ENCODE data around the gene CYTH3.
A peak's percentile ranks its signal among the peaks of the same experiment; 100 is the strongest.
"Not testable (repeated sequence)": the region's sequence is repeated elsewhere in the genome, so short reads cannot be mapped to it uniquely, and the experiment has no call there.

CYTH3 gene

GRCh38 chr7:6286486-6286885, 14.1 kb upstream of the CYTH3 start:
- H3K27me3 Mint-ChIP-seq (ENCODE audit: low read depth), result peaks cover 8% of the 10 kb centered on the region
- no peak overlapping the region for H3K27ac Mint-ChIP-seq
- H3K4me3 Mint-ChIP-seq, result no peak overlapping the region
- no peaks in the 10 kb centered on the region for H3K4me1 Mint-ChIP-seq
- no peak for TF ChIP-seq CTCF (IDR thresholded peaks at IDR 0.05; ENCODE audit: unreplicated experiment in 3 of 3)
- no peaks in the 10 kb centered on the region for H3K9me3 Mint-ChIP-seq
- H3K36me3 Mint-ChIP-seq (ENCODE audit: low read depth), result no peaks in the 10 kb centered on the region

- H3K9me3 Mint-ChIP-seq, result no peaks in the 10 kb centered on the region
- no peak overlapping the region for H3K27ac Mint-ChIP-seq
- H3K4me3 Mint-ChIP-seq, result no peak overlapping the region
- TF ChIP-seq CTCF (IDR thresholded peaks at IDR 0.05; ENCODE audit: unreplicated experiment in 3 of 3), result no peak
- H3K4me1 Mint-ChIP-seq, result no peaks in the 10 kb centered on the region
- no peaks in the 10 kb centered on the region for H3K36me3 Mint-ChIP-seq (ENCODE audit: low read depth)
- peaks cover 4% of the 10 kb centered on the region for H3K27me3 Mint-ChIP-seq (ENCODE audit: low read depth)
Measured at GRCh38 chr7:6284461-6285360, 12.3 kb upstream of the CYTH3 start.

GRCh38 chr7:6284055-6284400, 11.6 kb upstream of the CYTH3 start:
- H3K4me1 Mint-ChIP-seq, result no peaks in the 10 kb centered on the region
- peaks cover 4% of the 10 kb centered on the region for H3K27me3 Mint-ChIP-seq (ENCODE audit: low read depth)
- H3K36me3 Mint-ChIP-seq (ENCODE audit: low read depth), result no peaks in the 10 kb centered on the region
- no peak overlapping the region for H3K27ac Mint-ChIP-seq
- no peaks in the 10 kb centered on the region for H3K9me3 Mint-ChIP-seq
- no peak for TF ChIP-seq CTCF (IDR thresholded peaks at IDR 0.05; ENCODE audit: unreplicated experiment in 3 of 3)
- no peak overlapping the region for H3K4me3 Mint-ChIP-seq

GRCh38 chr7:6283391-6284054, 11.1 kb upstream of the CYTH3 start:
- not testable (repeated sequence) for H3K27me3 Mint-ChIP-seq (ENCODE audit: low read depth); H3K9me3 Mint-ChIP-seq; H3K4me1 Mint-ChIP-seq; H3K27ac Mint-ChIP-seq; H3K36me3 Mint-ChIP-seq (ENCODE audit: low read depth); H3K4me3 Mint-ChIP-seq

- H3K36me3 Mint-ChIP-seq (ENCODE audit: low read depth), result no peaks in the 10 kb centered on the region
- no peak overlapping the region for H3K27ac Mint-ChIP-seq
- H3K9me3 Mint-ChIP-seq, result no peaks in the 10 kb centered on the region
- H3K4me3 Mint-ChIP-seq, result no peak overlapping the region
- no peak for TF ChIP-seq CTCF (IDR thresholded peaks at IDR 0.05; ENCODE audit: unreplicated experiment in 3 of 3)
- H3K4me1 Mint-ChIP-seq, result peaks cover 4% of the 10 kb centered on the region
- peaks cover 4% of the 10 kb centered on the region for H3K27me3 Mint-ChIP-seq (ENCODE audit: low read depth)
Measured at GRCh38 chr7:6279937-6280336, 7.5 kb upstream of the CYTH3 start.

GRCh38 chr7:6279341-6279740, 6.9 kb upstream of the CYTH3 start:
- Mint-ChIP-seq H3K27ac (peak overlapping the region in 1 of 3 experiments; percentile 34), H3K36me3 (ENCODE audit: low read depth) (no peaks in the 10 kb centered on the region), H3K9me3 (no peaks in the 10 kb centered on the region), H3K4me1 (peaks cover 4% of the 10 kb centered on the region), H3K27me3 (ENCODE audit: low read depth) (peaks cover 2% of the 10 kb centered on the region), H3K4me3 (no peak overlapping the region)
- no peak for TF ChIP-seq CTCF (IDR thresholded peaks at IDR 0.05; ENCODE audit: unreplicated experiment in 3 of 3)
